MV-4-11 (cell line): ENCODE measurements around the gene CDYL2.
A peak's percentile ranks its signal among the peaks of the same experiment; 100 is the strongest.

Experiments used
- DNase-seq: peaks from one replicate; lab custom pipeline; 2025; lab: John Stamatoyannopoulos, UW

Gene CDYL2

GRCh38 chr16:80670170-80670865 is 134.1 kb downstream of the CDYL2 start:
- no peak for DNase-seq

DNA sequence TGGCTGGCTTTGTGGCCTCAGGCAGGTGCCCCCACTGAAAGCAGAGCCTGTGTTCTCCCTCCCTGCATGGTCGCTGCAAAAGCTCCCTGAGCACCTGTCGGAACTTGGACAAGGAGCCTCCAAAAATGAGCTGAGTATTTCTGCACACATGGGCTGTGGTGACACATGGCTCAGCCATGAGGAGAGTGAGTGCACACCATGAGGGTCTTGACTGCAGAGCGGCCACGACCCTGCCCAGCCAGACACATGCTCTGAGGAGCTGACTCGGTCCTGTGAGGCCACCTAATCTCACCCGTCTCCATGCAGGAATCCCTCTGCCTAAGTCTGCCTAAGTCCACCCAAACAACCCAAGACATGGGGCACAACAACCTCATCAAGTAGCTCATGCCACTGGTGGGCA is 134.7 kb downstream of the CDYL2 start:
- no peak for DNase-seq

DNA sequence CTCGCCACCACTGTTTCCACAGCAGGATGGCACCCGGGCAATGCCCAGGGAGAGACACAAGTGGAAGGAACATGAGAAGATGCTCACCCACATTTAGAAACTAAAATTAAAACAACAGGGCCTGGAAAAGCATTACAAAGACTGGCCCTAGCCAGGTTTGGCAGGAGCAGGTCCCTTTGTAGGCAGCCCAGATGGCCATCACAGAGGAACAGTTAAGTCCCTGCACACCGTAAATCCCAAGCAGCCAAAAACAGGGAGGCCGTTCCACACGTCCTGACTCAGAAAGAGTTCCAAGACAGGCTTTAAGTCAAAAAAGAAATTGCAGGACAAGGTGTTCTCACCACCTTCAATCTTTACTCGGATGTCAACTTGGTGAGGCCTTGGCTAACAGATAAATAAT is 136.5 kb downstream of the CDYL2 start:
- no peak for DNase-seq

GRCh38 chr16:80667251-80667560 is 137.2 kb downstream of the CDYL2 start:
- no peak for DNase-seq

GRCh38 chr16:80666378-80667250 is 137.8 kb downstream of the CDYL2 start:
- no peak for DNase-seq

- no peak for DNase-seq
Measured at GRCh38 chr16:80665356-80665755, 139.0 kb downstream of the CDYL2 start.

DNA sequence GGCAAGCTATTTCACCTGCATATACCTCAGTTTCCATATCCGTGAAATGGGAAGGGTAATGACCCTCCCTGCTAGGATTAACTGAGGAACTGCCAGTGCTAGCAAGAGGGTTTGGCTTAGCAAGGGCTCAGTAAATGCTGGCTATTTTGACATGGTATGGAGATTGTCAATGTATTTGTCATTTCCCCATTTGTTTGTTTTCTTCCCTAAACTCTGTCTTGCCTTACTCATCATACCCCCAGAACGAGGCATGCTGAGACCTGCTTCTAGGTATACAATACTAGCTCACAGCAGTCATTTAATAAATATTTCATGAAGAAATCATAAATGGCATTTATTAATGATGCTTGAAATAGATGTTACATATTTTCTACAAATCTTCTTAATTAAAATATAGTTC is 139.6 kb downstream of the CDYL2 start:
- DNase-seq: peak; percentile 37

- no peak for DNase-seq
Measured at GRCh38 chr16:80664226-80664625, 140.2 kb downstream of the CDYL2 start.

GRCh38 chr16:80663078-80663477 is 141.3 kb downstream of the CDYL2 start:
- no peak for DNase-seq

GRCh38 chr16:80659865-80660264 is 144.5 kb downstream of the CDYL2 start:
- no peak for DNase-seq

DNA sequence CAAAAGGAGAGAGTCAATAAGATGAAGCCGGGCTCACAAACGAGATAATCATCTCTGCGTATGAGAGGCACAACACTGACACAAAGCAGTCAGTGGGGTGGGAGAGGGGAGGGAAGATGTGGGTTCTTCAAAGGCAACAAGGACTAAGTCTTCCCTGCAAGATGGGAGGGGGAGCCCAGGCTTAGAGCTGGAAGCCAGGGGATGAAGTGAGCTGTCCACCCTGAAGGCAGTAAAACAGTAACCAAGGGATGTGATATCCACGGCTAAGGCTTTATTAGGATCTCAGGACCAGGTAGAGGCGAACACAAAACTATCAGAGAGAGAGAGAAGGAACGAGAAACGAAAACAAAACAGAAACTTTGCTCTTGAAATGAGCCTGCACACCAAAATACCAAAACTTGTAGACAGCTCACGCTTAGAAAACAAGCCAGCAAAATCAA is 147.7 kb downstream of the CDYL2 start:
- no peak for DNase-seq

- no peak for DNase-seq
Measured at GRCh38 chr16:80656161-80656560, 148.2 kb downstream of the CDYL2 start.

GRCh38 chr16:80655751-80656150 is 148.6 kb downstream of the CDYL2 start:
- DNase-seq: no peak

GRCh38 chr16:80654094-80654862 is 150.1 kb downstream of the CDYL2 start:
- no peak for DNase-seq

DNA sequence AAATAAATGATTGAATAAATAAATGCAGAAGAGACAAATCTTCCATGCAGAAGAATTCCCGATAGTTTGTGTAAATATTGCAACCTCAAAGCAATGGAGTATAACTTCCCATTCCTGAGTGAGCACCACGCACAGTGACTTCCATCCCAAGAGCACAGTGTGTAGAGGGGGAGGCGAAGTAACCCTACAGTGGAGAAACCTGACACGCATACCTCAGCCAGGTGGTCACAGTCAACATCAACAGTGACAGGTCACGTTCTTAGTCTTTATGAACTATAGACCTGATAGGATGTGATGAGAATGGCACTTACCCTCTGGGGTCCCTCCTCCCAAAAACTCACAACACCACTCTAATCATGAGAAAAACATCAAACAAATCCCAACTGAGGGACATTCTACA is 152.0 kb downstream of the CDYL2 start:
- DNase-seq: no peak

- DNase-seq: peak; percentile 87
Measured at GRCh38 chr16:80650281-80650680, 154.1 kb downstream of the CDYL2 start.

DNA sequence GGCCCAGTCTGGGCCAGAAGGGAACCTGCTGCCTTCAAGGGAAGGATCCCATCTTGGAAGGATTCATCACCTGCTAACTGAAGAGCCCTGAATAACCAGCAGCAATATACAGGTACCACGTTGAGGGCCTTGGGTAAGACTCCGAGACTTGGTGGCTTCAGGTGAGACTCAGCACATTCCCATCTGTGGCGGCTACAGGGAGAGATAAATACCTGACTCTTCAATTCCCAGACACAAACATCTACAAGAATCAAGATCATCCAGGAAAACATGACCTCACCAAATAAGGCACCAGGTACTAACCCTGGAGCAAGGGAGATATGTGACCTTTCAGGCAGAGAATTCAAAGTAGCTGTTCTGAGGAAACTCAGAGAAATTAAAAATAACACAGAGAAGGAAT is 164.1 kb downstream of the CDYL2 start:
- no peak for DNase-seq

GRCh38 chr16:80639636-80640035 is 164.8 kb downstream of the CDYL2 start:
- DNase-seq: no peak

DNA sequence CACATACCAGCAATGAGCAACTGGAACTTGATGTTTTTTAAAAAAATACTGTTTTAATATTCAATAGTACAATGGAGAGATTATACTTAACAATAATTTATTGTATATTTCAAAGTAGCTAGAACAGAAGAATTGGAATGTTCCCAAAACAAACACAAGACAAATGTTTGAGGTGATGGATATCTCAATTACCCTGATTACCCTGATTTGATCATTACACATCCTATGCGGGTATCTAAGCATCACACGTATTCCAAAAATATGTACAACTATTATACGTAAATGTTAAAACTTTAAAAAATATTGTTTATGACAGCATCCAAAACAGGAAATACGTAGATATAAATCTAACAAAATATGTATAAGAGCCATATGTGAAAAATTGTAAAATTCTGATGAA is 166.8 kb downstream of the CDYL2 start:
- DNase-seq: no peak

- no peak for DNase-seq
Measured at GRCh38 chr16:80631581-80631980, 172.8 kb downstream of the CDYL2 start.

GRCh38 chr16:80628254-80628653 is 176.1 kb downstream of the CDYL2 start:
- DNase-seq: no peak

GRCh38 chr16:80627108-80627507 is 177.3 kb downstream of the CDYL2 start:
- DNase-seq: no peak

- DNase-seq: no peak
Measured at GRCh38 chr16:80623376-80623775, 181.0 kb downstream of the CDYL2 start.
